ENCODE data around the gene ROPN1B.
"Not testable (repeated sequence)": the region's sequence is repeated elsewhere in the genome, so short reads cannot be mapped to it uniquely, and the experiment has no call there.

Gene ROPN1B

GRCh38 chr3:125968701-125969592 is at the start of gene ROPN1B:
Gene ROPN1B, plus strand, starts transcription at chr3:125969178. Its CDS starts 2,877 bp downstream, at chr3:125972055.
- H3K9me3 ChIP-seq (ENCODE audit: control insufficient read depth, low read length); H2AFZ ChIP-seq; H3K27me3 ChIP-seq (ENCODE audit: control insufficient read depth, insufficient read depth, low read length); H3K27ac ChIP-seq; H3K36me3 ChIP-seq (ENCODE audit: control insufficient read depth, insufficient read depth, low read length); H3K79me2 ChIP-seq; H3K4me1 ChIP-seq; H3K4me2 ChIP-seq (ENCODE audit: low read length); H3K9ac ChIP-seq; H3K4me3 ChIP-seq (ENCODE audit: low read depth, low read length): not testable (repeated sequence)

DNA sequence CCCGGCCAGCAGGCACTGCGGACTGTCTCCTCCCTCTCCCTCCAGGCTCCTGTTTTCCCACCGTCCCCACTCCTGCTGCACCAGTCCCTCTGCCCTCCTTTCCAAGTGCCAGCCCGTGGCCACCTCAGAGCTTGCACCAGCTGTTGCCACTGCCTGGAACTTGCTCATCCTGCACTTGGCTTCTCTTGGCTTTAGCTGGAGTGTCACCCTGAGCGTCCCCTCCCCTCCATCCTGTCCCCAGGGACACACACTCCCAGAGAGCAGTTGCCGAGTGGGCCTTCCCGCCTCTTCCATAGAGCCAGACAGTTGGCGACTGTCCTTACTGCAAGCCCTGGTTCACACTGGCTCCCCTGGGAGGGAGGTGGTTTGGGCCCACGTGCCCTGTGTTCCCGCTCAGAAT is 48.8 kb upstream of the ROPN1B start:
- H3K36me3 ChIP-seq (ENCODE audit: control insufficient read depth, insufficient read depth, low read length); H3K4me3 ChIP-seq (ENCODE audit: low read depth, low read length); H3K9me3 ChIP-seq (ENCODE audit: control insufficient read depth, low read length); H3K27ac ChIP-seq; H3K9ac ChIP-seq; H3K4me1 ChIP-seq; H2AFZ ChIP-seq; H3K4me2 ChIP-seq (ENCODE audit: low read length); H3K27me3 ChIP-seq (ENCODE audit: control insufficient read depth, insufficient read depth, low read length); H3K79me2 ChIP-seq: not testable (repeated sequence)

DNA sequence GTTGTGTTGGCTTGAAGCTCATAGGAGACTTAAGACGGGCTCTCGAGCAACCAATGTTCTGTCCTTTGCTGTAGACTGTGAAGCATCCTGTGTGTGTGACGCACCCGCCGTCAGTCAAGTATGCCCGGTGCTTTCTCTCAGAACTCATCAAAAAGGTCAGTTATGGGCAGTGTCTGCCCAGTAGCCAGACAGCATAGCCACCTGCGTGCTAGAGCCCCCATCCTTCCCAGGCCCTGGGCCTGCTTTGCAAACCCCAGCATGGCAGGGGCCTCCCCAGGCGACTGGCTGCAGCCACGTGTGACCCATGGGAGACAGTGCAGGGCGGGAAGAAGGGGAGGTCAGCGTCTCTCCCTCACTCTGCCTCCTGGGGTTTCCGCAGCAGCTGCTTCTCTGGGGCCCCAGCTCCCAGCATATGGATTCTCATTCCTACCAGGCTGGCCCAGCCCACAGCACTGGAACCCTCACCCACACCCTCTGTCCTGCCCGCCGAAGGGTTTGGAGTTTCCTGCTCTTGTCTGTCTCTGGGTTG is 48.2 kb upstream of the ROPN1B start:
- not testable (repeated sequence) for H3K4me1 ChIP-seq; H2AFZ ChIP-seq; H3K79me2 ChIP-seq; H3K36me3 ChIP-seq (ENCODE audit: control insufficient read depth, insufficient read depth, low read length); H3K4me3 ChIP-seq (ENCODE audit: low read depth, low read length); H3K9me3 ChIP-seq (ENCODE audit: control insufficient read depth, low read length); H3K27ac ChIP-seq; H3K9ac ChIP-seq; H3K27me3 ChIP-seq (ENCODE audit: control insufficient read depth, insufficient read depth, low read length); H3K4me2 ChIP-seq (ENCODE audit: low read length)

DNA sequence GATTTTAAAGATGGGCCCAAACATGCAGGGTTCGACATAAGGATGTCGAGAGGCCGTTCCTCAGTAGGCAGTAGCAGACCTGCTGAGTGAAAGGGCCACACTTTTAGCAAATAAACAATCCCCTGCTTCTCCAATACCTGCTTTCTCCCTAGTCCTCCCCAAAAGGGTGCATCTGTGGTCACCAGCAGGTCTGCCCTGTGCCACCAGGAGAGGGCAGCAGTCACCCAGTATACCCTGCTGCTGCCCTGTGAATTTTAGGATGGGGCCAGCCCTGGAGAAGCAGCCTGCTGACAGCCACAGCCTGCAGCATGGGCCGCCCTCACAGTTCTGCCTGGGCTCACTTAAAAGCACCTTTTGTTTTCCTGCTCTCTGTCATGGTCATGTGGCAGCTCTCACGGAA is 47.3 kb upstream of the ROPN1B start:
- not testable (repeated sequence) for H3K27ac ChIP-seq; H3K4me3 ChIP-seq (ENCODE audit: low read depth, low read length); H3K9ac ChIP-seq; H3K4me2 ChIP-seq (ENCODE audit: low read length); H3K36me3 ChIP-seq (ENCODE audit: control insufficient read depth, insufficient read depth, low read length); H3K9me3 ChIP-seq (ENCODE audit: control insufficient read depth, low read length); H3K79me2 ChIP-seq; H2AFZ ChIP-seq; H3K27me3 ChIP-seq (ENCODE audit: control insufficient read depth, insufficient read depth, low read length); H3K4me1 ChIP-seq
- TF ChIP-seq, protein P1, sequence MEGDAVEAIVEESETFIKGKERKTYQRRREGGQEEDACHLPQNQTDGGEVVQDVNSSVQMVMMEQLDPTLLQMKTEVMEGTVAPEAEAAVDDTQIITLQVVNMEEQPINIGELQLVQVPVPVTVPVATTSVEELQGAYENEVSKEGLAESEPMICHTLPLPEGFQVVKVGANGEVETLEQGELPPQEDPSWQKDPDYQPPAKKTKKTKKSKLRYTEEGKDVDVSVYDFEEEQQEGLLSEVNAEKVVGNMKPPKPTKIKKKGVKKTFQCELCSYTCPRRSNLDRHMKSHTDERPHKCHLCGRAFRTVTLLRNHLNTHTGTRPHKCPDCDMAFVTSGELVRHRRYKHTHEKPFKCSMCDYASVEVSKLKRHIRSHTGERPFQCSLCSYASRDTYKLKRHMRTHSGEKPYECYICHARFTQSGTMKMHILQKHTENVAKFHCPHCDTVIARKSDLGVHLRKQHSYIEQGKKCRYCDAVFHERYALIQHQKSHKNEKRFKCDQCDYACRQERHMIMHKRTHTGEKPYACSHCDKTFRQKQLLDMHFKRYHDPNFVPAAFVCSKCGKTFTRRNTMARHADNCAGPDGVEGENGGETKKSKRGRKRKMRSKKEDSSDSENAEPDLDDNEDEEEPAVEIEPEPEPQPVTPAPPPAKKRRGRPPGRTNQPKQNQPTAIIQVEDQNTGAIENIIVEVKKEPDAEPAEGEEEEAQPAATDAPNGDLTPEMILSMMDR (IDR thresholded peaks at IDR 0.05), result peak; percentile 62

- H3K4me3 ChIP-seq (ENCODE audit: low read depth, low read length); H3K9ac ChIP-seq; H3K79me2 ChIP-seq; H3K9me3 ChIP-seq (ENCODE audit: control insufficient read depth, low read length); H3K27ac ChIP-seq; H3K4me2 ChIP-seq (ENCODE audit: low read length); H3K36me3 ChIP-seq (ENCODE audit: control insufficient read depth, insufficient read depth, low read length); H3K4me1 ChIP-seq; H3K27me3 ChIP-seq (ENCODE audit: control insufficient read depth, insufficient read depth, low read length); H2AFZ ChIP-seq: not testable (repeated sequence)
Measured at GRCh38 chr3:125923324-125924115, 45.5 kb upstream of the ROPN1B start.

GRCh38 chr3:125924276-125924675 is 44.7 kb upstream of the ROPN1B start:
- H3K27ac ChIP-seq; H3K27me3 ChIP-seq (ENCODE audit: control insufficient read depth, insufficient read depth, low read length); H3K4me1 ChIP-seq; H3K36me3 ChIP-seq (ENCODE audit: control insufficient read depth, insufficient read depth, low read length); H3K9ac ChIP-seq; H3K4me3 ChIP-seq (ENCODE audit: low read depth, low read length); H3K9me3 ChIP-seq (ENCODE audit: control insufficient read depth, low read length); H2AFZ ChIP-seq; H3K4me2 ChIP-seq (ENCODE audit: low read length); H3K79me2 ChIP-seq: not testable (repeated sequence)

GRCh38 chr3:125925727-125926126 is 43.3 kb upstream of the ROPN1B start:
- not testable (repeated sequence) for H3K79me2 ChIP-seq, H2AFZ ChIP-seq

More at GRCh38 chr3:125925727-125926126, 43.3 kb upstream of the ROPN1B start:
- H3K9ac ChIP-seq; H3K27ac ChIP-seq; H3K9me3 ChIP-seq (ENCODE audit: control insufficient read depth, low read length); H3K4me3 ChIP-seq (ENCODE audit: low read depth, low read length); H3K27me3 ChIP-seq (ENCODE audit: control insufficient read depth, insufficient read depth, low read length); H3K4me1 ChIP-seq; H3K4me2 ChIP-seq (ENCODE audit: low read length); H3K36me3 ChIP-seq (ENCODE audit: control insufficient read depth, insufficient read depth, low read length): not testable (repeated sequence)
